ENCODE results near the gene WASF2. TPM values are rescaled to one million over a fixed set of nuclear protein-coding genes. Genes with fewer than 3 reads are reported as not detected.

Gene WASF2
- total RNA-seq, 3 donors from 2014 or later: 41.6 to 93.5 (median 43.2) TPM

GRCh38 chr1:27372022-27372807 is 117.8 kb downstream of the WASF2 start:
- Histone ChIP-seq H3K4me1 (peaks cover 4 to 19% of the 10 kb centered on the region in 2 donors), H3K9me3 (no peaks in the 10 kb centered on the region), H3K27me3 (no peaks in the 10 kb centered on the region), H3K27ac (no peak overlapping the region), H3K4me3 (no peak overlapping the region), H3K36me3 (no peaks in the 10 kb centered on the region)
- intact Hi-C loops (cut with DNase I; ENCODE audit: low total_unique reads): no loop called here
- DNase-seq (ENCODE audit: low spot score in 2 of 2): no peak
- TF ChIP-seq CTCF (IDR thresholded peaks at IDR 0.05) (no peak), POLR2AphosphoS5 (IDR thresholded peaks at IDR 0.05) (no peak), POLR2A (IDR thresholded peaks at IDR 0.05) (no peak)

GRCh38 chr1:27368869-27369582 is 120.9 kb downstream of the WASF2 start:
- Histone ChIP-seq H3K4me3 (no peak overlapping the region), H3K9me3 (no peaks in the 10 kb centered on the region), H3K4me1 (peaks cover 5 to 34% of the 10 kb centered on the region in 2 donors), H3K36me3 (no peaks in the 10 kb centered on the region), H3K27me3 (no peaks in the 10 kb centered on the region), H3K27ac (peak overlapping the region; percentile 70 to 73)
- intact Hi-C loops (cut with DNase I; ENCODE audit: low total_unique reads): loop anchor here (10.0 kb wide), 1 partner anchor 64 kb away; no protein-coding TSS in a partner anchor
- no peak for DNase-seq (ENCODE audit: low spot score in 2 of 2)
- TF ChIP-seq CTCF (IDR thresholded peaks at IDR 0.05) (no peak), POLR2AphosphoS5 (IDR thresholded peaks at IDR 0.05) (no peak), POLR2A (IDR thresholded peaks at IDR 0.05) (no peak)

GRCh38 chr1:27367160-27367650 is 122.8 kb downstream of the WASF2 start:
- intact Hi-C loops (cut with DNase I; ENCODE audit: low total_unique reads): loop anchor here (10.0 kb wide), 1 partner anchor 62 kb away; no protein-coding TSS in a partner anchor
- peaks cover 5 to 34% of the 10 kb centered on the region in 2 donors for H3K4me1 ChIP-seq

GRCh38 chr1:27366411-27367159 is 123.4 kb downstream of the WASF2 start, which contains the start of gene MAP3K6:
MAP3K6 (minus strand) TSS chr1:27366961; CDS start chr1:27366597, 364 bp downstream.
- DNase-seq (ENCODE audit: low spot score in 2 of 2): peak; percentile 92 to 95
- peaks cover 5 to 34% of the 10 kb centered on the region in 2 donors for H3K4me1 ChIP-seq
- peak within 1 kb of the TSS; percentile 97 to 98 for H3K27ac ChIP-seq
- intact Hi-C loops (cut with DNase I; ENCODE audit: low total_unique reads): loop anchor here (10.0 kb wide), 1 partner anchor 62 kb away; no protein-coding TSS in a partner anchor
- no peaks in the 10 kb centered on the region for H3K36me3 ChIP-seq
- TF ChIP-seq POLR2A (IDR thresholded peaks at IDR 0.05) (peak; percentile 48), CTCF (IDR thresholded peaks at IDR 0.05) (peak in 1 of 3 donors; percentile 32), POLR2AphosphoS5 (IDR thresholded peaks at IDR 0.05) (peak; percentile 66 to 80 (median 73))
- no peaks in the 10 kb centered on the region for H3K9me3 ChIP-seq
- H3K4me3 ChIP-seq: peak within 1 kb of the TSS; percentile 72 to 84 (median 79)
- H3K27me3 ChIP-seq: no peaks in the 10 kb centered on the region

More at GRCh38 chr1:27367160-27367650, 122.8 kb downstream of the WASF2 start:
- no peaks in the 10 kb centered on the region for H3K27me3 ChIP-seq
- no peak for DNase-seq (ENCODE audit: low spot score in 2 of 2)
- no peak for TF ChIP-seq POLR2AphosphoS5 (IDR thresholded peaks at IDR 0.05)
- TF ChIP-seq POLR2A (IDR thresholded peaks at IDR 0.05): no peak
- no peak for TF ChIP-seq CTCF (IDR thresholded peaks at IDR 0.05)
- H3K9me3 ChIP-seq: no peaks in the 10 kb centered on the region
- peak overlapping the region; percentile 97 to 98 for H3K27ac ChIP-seq
- peak overlapping the region; percentile 72 to 84 (median 79) for H3K4me3 ChIP-seq
- no peaks in the 10 kb centered on the region for H3K36me3 ChIP-seq

Measured in breast epithelium (tissue), 4 donors.